HK-2 (cell line): Measurements from ENCODE around the gene ZNF785.
A peak's percentile ranks its signal among the peaks of the same experiment; 100 is the strongest.
"Not testable (repeated sequence)": the region's sequence is repeated elsewhere in the genome, so short reads cannot be mapped to it uniquely, and the experiment has no call there.

Experiments used
- DNase-seq: peaks from one replicate; pipeline ENCODE4 v3.0.0-alpha.2; 2018; ENCODE audit not compliant: unreplicated experiment

Gene ZNF785

GRCh38 chr16:30565984-30566383 is 19.5 kb downstream of the ZNF785 start:
- DNase-seq, result no peak

- DNase-seq, result no peak
These were observed 20.0 kb downstream of the ZNF785 start for GRCh38 chr16:30565526-30565925.

- no peak for DNase-seq
These were observed 23.5 kb downstream of the ZNF785 start for GRCh38 chr16:30562021-30562420.

GRCh38 chr16:30561089-30561816 is 24.2 kb downstream of the ZNF785 start:
- DNase-seq, result no peak

- DNase-seq, result no peak
These were observed 25.8 kb downstream of the ZNF785 start for GRCh38 chr16:30559690-30560089.

- DNase-seq, result no peak
These were observed 26.6 kb downstream of the ZNF785 start for GRCh38 chr16:30558789-30559377.

- peak; percentile 93 for DNase-seq
These were observed 27.3 kb downstream of the ZNF785 start, which contains the start of gene ZNF764 for GRCh38 chr16:30557957-30558788. Gene ZNF764 (minus strand): TSS chr16:30558374. CDS start chr16:30558182, 192 bp downstream.

- no peak for DNase-seq
These were observed 27.9 kb downstream of the ZNF785 start for GRCh38 chr16:30557707-30557956.

- DNase-seq, result no peak
These were observed 29.4 kb downstream of the ZNF785 start for GRCh38 chr16:30556125-30556473.

- DNase-seq, result no peak
These were observed 30.0 kb downstream of the ZNF785 start for GRCh38 chr16:30555315-30556124.

GRCh38 chr16:30554557-30555314 is 30.8 kb downstream of the ZNF785 start:
- DNase-seq, result no peak

- no peak for DNase-seq
These were observed 32.1 kb downstream of the ZNF785 start for GRCh38 chr16:30553393-30553899.

- DNase-seq, result no peak
These were observed 32.5 kb downstream of the ZNF785 start for GRCh38 chr16:30552956-30553355.

- DNase-seq, result no peak
These were observed 33.7 kb downstream of the ZNF785 start for GRCh38 chr16:30551781-30552180.

GRCh38 chr16:30548416-30549253 is 36.9 kb downstream of the ZNF785 start:
- no peak for DNase-seq

GRCh38 chr16:30546115-30546514 is 39.4 kb downstream of the ZNF785 start:
- no peak for DNase-seq

GRCh38 chr16:30543067-30543466 is 42.4 kb downstream of the ZNF785 start:
- DNase-seq, result no peak

GRCh38 chr16:30541502-30542329 is 43.8 kb downstream of the ZNF785 start:
- DNase-seq, result no peak

- not testable (repeated sequence) for DNase-seq
These were observed 44.5 kb downstream of the ZNF785 start for GRCh38 chr16:30540916-30541464.
